PFSK-1 (cell line): ENCODE results near the gene PCMT1.

Experiments used
- FOXP2 ChIP-seq: optimal IDR thresholded peaks from 2 replicates; pipeline ENCODE3; 2011; ENCODE audit warnings: borderline replicate concordance, control low read depth, inconsistent platforms; ENCODE audit not compliant: insufficient read depth; ENCODE audit errors: extremely low read length, extremely low read depth
- POLR2AphosphoS5 ChIP-seq: IDR thresholded peaks from 2 replicates; pipeline ENCODE4 v1.6.1; 2012; ENCODE audit warnings: low read depth, mild to moderate bottlenecking, control low read depth, low read length, moderate library complexity
- SIN3A ChIP-seq: IDR thresholded peaks from 2 replicates; pipeline ENCODE4 v1.6.1; 2012; ENCODE audit warnings: mild to moderate bottlenecking, low read length, moderate library complexity, borderline replicate concordance; ENCODE audit not compliant: insufficient read depth
- TAF1 ChIP-seq: IDR thresholded peaks from 2 replicates; pipeline ENCODE4 v1.6.1; 2012; ENCODE audit warnings: low read length, control low read depth, borderline replicate concordance; ENCODE audit not compliant: insufficient read depth
- TF ChIP-seq, protein P1 (sequence below), 2 experiments: IDR thresholded peaks; 2 replicates each; pipeline versions ENCODE4 v1.6.1 to v1.8.0; 2011 to 2012; ENCODE audit warnings: low read depth in 2 of 2, low read length in 2 of 2, control low read depth in 1 of 2, inconsistent platforms in 1 of 2, mild to moderate bottlenecking in 1 of 2, moderate library complexity in 1 of 2; ENCODE audit not compliant: insufficient read depth in 1 of 2

Gene PCMT1

DNA sequence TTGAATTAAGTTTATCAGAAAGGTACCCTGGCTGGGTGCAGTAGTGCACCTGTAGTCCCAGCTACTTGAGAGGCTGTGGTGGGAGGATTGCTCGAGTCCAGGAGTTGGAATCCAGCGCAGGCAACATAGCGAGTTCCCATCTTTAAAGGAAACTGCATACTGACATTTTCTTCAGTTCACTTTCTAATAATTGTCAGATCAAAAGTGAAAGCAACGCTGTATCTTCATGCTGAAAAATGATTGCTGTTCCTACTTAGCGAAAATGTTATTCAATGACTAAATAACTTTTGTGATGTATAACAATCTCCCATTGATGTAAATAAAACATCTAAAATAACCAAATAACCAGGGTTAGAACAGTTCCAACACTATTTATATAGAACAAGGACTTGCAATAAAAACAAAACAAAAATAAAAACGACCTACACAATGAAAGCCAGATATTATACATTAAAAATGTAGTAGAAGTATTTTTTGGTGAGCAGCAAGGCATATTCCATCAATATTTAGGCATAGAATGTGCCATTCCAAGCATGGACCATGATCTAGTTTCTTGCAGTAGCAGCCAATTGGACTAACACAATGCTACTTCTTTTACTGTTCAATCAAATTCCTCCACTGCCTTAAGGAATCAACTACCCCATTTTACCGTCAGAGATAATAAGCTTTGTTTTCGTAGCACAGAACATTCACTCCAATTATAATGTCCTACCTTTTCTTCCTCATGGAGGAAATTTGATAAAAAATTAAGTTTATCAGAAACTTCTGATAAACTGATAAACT, 33.2 kb upstream of the PCMT1 start:
- TF ChIP-seq SIN3A (no peak), FOXP2 (no peak), POLR2AphosphoS5 (no peak), TAF1 (no peak)
- TF ChIP-seq, protein P1, sequence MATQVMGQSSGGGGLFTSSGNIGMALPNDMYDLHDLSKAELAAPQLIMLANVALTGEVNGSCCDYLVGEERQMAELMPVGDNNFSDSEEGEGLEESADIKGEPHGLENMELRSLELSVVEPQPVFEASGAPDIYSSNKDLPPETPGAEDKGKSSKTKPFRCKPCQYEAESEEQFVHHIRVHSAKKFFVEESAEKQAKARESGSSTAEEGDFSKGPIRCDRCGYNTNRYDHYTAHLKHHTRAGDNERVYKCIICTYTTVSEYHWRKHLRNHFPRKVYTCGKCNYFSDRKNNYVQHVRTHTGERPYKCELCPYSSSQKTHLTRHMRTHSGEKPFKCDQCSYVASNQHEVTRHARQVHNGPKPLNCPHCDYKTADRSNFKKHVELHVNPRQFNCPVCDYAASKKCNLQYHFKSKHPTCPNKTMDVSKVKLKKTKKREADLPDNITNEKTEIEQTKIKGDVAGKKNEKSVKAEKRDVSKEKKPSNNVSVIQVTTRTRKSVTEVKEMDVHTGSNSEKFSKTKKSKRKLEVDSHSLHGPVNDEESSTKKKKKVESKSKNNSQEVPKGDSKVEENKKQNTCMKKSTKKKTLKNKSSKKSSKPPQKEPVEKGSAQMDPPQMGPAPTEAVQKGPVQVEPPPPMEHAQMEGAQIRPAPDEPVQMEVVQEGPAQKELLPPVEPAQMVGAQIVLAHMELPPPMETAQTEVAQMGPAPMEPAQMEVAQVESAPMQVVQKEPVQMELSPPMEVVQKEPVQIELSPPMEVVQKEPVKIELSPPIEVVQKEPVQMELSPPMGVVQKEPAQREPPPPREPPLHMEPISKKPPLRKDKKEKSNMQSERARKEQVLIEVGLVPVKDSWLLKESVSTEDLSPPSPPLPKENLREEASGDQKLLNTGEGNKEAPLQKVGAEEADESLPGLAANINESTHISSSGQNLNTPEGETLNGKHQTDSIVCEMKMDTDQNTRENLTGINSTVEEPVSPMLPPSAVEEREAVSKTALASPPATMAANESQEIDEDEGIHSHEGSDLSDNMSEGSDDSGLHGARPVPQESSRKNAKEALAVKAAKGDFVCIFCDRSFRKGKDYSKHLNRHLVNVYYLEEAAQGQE (IDR thresholded peaks at IDR 0.05; ENCODE audit: insufficient read depth in 1 of 2, low read depth in 2 of 2, low read length in 2 of 2): no peak

DNA sequence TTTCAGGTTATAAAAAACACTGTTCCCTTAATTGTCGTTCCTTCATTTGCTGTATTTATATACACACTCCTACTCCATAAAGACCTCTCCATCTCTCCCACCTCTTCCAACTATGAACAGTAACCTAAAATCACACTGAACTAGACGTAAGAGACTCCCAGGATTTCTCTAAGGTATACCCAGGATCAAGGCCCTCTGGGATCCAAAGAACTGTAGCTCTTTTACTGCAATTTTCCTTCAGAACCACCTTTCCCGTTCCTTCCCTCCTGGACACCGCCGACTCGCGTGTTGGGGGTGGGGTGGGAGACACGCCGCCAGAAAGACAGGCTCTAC, 32.3 kb upstream of the PCMT1 start:
- TF ChIP-seq, protein P1 (IDR thresholded peaks at IDR 0.05; ENCODE audit: insufficient read depth in 1 of 2, low read depth in 2 of 2, low read length in 2 of 2): no peak
- TF ChIP-seq TAF1 (no peak), SIN3A (no peak)

DNA sequence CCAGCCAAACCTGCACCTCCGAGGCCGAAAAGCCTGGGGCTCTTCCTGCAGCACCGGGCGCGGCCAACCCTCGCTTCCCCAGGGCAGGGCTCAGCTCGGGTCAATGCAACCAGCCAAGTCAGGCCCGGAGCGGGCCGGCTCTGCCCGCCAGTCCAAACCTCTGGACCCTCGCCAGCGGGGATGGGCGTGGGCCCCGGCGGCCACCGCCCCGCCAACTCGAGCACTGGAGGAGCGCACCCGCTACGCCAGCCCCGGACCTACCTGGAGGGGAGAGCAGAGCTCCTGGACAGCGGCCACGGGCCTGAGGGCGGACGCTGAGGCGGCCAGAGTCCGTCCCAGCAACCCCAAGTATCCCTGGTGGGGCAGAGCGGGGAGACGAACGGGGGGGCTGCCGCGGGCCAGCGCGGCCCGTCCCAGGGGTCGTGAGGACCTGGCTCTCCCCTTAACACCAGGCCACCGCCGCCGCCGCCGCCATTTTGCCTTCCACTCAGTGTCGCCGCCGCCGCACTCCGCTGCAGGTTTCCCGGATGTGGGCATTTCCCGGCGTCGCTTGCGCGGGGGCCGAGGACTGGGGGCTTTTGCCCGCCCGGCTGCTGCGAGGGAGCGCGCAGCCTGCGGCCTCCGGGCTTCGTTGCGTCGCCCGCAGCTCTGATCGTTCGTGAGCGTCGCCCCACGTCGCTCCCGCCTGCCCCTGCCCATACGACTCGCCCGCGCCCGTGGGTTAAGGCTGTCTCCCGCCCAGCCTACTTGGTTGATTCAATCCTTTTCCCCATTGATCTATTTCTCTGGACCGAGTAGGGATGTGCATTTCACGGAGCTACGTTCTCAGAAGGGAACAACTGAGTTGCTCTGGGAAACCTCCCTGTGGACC, 31.7 kb upstream of the PCMT1 start, which contains the start of gene LATS1:
TSS of gene LATS1 (minus strand) at position 514 of the 871 bp plus-strand sequence. CDS start 15,975 bp downstream, outside the sequence.
- TF ChIP-seq, protein P1 (IDR thresholded peaks at IDR 0.05; ENCODE audit: insufficient read depth in 1 of 2, low read depth in 2 of 2, low read length in 2 of 2): peak; percentile 6 to 75; a peak in 2 of 4 replicates
- TF ChIP-seq POLR2AphosphoS5: peak; percentile 99
- TF ChIP-seq TAF1: peak; percentile 96
- peak; percentile 84 for TF ChIP-seq FOXP2
- peak; percentile 57; the same call in 1 of the 2 replicates for TF ChIP-seq SIN3A

DNA sequence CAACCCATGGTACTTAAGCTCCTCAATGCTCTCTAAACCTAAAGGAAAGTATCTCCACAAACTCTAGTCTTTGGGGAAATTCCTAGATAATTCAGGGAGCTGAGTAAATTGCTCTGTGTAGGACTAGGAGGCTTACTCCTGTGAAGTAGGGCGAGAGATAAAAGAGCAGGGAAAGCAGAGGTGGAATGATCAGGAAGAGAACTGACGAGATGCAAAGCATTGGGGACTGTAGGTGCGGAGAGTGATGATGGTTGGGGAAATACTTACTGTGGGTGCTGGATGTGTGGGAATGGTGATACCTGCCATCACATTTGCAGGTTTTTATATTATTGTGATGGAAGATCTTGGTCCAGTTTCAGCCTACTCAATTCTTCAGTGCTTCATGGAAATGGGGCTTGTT, 30.0 kb upstream of the PCMT1 start:
- TF ChIP-seq SIN3A (no peak), FOXP2 (no peak), TAF1 (no peak), POLR2AphosphoS5 (no peak)
- TF ChIP-seq, protein P1 (IDR thresholded peaks at IDR 0.05; ENCODE audit: insufficient read depth in 1 of 2, low read depth in 2 of 2, low read length in 2 of 2): no peak
